ENCODE data around the gene AGBL4.

DNA sequence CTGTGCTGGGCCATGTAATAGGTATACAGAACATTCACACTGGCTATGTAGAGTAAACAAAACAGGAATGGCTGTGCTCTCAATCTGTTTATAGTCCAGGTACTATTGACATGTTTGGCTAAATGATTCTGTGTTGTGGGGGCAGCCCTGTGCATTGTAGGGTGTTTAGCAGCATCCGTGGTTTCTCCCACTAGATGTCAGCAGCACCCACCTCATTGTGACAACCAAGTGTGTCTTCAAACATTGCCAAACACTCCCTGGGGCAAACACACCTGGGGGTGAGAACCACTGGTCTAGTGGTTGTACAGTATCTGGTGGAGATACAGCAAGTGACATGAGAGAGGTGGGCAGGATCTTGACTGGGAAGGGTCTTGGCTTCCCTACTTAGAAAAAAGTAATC, 1471.3 kb downstream of the AGBL4 start:
- TF ChIP-seq, protein P1, sequence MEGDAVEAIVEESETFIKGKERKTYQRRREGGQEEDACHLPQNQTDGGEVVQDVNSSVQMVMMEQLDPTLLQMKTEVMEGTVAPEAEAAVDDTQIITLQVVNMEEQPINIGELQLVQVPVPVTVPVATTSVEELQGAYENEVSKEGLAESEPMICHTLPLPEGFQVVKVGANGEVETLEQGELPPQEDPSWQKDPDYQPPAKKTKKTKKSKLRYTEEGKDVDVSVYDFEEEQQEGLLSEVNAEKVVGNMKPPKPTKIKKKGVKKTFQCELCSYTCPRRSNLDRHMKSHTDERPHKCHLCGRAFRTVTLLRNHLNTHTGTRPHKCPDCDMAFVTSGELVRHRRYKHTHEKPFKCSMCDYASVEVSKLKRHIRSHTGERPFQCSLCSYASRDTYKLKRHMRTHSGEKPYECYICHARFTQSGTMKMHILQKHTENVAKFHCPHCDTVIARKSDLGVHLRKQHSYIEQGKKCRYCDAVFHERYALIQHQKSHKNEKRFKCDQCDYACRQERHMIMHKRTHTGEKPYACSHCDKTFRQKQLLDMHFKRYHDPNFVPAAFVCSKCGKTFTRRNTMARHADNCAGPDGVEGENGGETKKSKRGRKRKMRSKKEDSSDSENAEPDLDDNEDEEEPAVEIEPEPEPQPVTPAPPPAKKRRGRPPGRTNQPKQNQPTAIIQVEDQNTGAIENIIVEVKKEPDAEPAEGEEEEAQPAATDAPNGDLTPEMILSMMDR (IDR thresholded peaks at IDR 0.05) = no peak
- TF ChIP-seq POLR2A (IDR thresholded peaks at IDR 0.05) (no peak), EP300 (IDR thresholded peaks at IDR 0.05) (no peak)
